Activated naive CD8-positive, alpha-beta T cell treated with anti-CD3 and anti-CD28 coated beads, Interleukin-2, amount 50 U/mL, for 16 hours (primary cell): ENCODE results near the gene SGTA.
"Not testable (repeated sequence)": the region's sequence is repeated elsewhere in the genome, so short reads cannot be mapped to it uniquely, and the experiment has no call there.

Experiments used
- DNase-seq: peaks from one replicate; pipeline ENCODE4 v3.0.0-alpha.2; 2020; ENCODE audit warnings: low read depth, low spot score

The SGTA gene

GRCh38 chr19:2795827-2796658 is 13.0 kb upstream of the SGTA start:
- no peak for DNase-seq

DNA sequence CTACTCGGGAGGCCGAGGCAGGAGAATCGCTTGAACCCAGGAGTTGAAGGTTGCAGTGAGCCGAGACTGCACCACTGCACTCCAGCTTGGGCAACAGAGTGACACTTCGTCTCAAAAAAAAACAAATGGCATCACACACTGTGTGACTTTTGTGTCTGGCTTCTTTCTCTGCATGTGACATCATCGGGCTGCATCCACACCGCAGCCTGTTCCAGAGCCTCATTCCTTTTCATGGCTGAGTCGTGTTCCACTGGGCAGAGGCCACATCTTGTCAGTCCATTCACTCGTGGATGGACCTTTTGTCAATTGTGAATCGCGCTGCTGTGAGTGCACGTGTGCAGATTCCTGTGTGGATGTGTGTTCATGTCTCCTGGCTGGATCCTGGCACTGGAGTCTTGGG is 10.5 kb upstream of the SGTA start:
- no peak for DNase-seq

DNA sequence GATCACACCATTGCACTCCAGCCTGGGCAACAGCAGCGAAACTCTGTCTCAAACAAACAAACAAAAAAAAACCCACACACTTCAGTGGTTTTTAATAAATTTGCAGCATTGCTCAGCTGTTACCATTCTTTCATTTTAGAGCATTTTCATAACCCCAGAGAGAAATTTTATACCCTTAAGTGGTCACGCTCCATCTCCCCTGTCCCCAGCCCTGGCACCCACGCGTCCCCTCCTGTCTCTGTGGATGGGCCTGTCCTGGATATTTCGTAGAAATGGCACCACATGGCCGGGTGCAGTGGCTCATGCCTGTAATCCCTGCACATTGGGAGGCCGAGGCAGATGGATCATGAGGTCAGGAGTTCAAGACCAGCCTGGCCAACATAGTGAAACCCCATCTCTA is 10.1 kb upstream of the SGTA start:
- no peak for DNase-seq

- DNase-seq = not testable (repeated sequence)
Observed at GRCh38 chr19:2792666-2793065, 9.6 kb upstream of the SGTA start.

- no peak for DNase-seq
Observed at GRCh38 chr19:2791876-2792275, 8.8 kb upstream of the SGTA start.

- no peak for DNase-seq
Observed at GRCh38 chr19:2791440-2791839, 8.4 kb upstream of the SGTA start.

DNA sequence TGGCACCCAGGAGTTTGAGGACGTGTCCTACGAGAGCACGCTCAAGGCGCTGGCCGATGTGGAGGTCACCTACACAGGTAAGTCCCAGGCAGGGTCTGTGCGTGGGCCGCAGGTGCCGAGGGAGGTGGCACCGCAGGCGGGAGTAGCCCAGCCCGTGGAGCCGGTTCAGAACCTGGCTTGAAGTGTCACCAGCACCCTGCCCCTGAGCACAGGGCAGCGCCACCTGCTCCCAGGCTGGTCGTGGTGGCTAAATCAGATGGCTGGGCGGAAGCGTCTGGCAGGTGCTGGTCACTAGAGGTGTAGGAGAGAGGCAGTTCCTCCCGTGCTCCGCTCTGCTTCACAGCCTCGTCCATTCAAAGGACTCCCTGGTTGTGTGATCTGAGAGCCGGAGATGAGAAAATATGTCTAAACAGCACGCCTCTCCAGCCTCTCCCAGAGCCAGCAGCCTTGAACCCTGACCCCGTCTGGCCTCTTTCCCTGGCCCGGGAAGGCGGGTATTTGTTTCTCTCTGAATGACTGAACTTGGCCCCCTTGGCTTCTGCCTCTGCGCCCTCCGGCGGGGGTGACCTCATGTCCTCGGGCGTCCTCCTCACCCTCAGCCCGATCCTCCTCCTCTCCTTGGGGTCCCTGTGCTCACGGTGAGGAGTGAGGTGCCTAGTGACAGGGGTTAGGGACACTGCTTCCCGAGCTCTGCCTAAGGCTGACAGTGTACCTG is 7.6 kb upstream of the SGTA start:
- no peak for DNase-seq

DNA sequence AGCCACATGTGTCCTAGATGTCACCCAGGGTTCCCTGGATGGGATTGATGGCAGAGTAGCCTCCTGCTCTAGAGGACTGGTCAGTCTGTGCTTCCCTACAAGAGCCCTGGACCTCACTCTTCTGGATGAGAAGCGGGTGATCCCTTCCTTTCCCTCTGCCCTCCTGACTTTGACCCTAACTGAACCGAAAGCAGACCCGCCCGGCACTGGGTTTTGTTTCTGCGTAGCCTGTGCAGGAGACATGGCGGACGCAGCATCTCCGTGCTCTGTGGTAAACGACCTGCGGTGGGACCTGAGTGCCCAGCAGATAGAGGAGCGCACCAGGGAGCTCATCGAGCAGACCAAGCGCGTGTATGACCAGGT is 7.1 kb upstream of the SGTA start:
- DNase-seq = no peak

GRCh38 chr19:2788237-2788636 is 5.2 kb upstream of the SGTA start:
- DNase-seq = no peak

- DNase-seq = no peak
Observed at GRCh38 chr19:2787115-2787514, 4.0 kb upstream of the SGTA start.

DNA sequence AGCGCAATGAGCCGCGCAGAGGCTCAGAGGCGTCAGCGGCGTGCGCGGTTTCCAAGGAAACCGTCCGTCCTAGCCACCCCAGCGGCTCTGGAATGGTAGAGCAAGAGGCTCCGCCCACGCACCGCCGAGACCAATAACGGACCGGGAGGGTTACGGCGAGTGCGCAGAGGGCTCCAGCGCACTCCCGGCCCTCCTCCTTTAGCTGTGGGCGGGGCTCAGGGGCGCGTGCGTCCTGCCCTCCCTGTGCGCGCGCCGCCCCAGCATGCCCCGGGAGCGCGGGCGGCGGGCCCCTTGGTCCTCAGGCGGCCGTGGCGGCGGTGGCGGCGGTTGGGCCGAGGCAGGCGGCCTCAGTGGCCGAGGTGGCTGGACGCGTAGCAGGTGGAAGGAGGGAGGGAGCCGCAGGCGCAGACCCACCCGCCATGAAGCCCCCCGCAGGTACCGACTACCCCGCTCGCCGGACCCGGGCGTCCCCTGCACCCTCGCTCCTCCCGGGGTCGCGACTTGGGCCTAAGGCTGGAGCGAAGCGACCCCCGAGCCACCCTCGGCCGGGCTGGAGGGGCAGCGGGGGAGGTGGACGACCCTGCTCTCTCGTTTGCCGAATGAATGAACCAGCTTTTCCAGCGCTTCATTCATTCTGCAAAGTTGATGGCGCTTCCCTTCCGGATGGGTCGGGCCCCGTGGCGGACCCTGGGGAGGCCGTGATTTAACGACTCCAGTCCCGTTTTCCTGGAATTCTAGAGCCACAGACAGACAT is 2.3 kb upstream of the SGTA start, which contains the start of gene THOP1:
Gene THOP1, plus strand, starts transcription at position 260 of the 754 bp plus-strand sequence. Its CDS starts 160 bp downstream, at position 420.
- peak; percentile 99 for DNase-seq

- DNase-seq = no peak
Observed at GRCh38 chr19:2783781-2784145, 690 bp upstream of the SGTA start.

- no peak for DNase-seq
Observed at GRCh38 chr19:2782329-2782935, 641 bp downstream of the SGTA start.

DNA sequence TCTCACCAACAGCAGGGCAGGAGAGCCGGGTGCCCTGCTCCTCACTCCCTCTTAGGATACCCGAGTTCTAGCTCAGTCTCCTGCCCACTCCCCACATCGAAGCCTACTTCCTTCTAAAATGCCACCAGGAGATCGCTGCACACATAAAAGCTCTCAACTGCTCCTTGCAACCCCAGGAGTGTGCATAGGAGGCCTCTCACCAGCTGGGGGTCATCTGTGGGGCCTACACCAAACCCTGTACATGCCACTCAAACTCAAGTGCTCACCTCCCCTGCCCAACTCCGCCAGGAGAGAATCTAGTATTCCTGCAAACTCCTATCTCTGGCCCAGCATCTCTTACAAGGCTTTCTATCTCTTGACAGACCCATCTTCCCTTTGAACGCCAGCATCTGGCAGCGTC is 2.8 kb downstream of the SGTA start:
- no peak for DNase-seq

DNA sequence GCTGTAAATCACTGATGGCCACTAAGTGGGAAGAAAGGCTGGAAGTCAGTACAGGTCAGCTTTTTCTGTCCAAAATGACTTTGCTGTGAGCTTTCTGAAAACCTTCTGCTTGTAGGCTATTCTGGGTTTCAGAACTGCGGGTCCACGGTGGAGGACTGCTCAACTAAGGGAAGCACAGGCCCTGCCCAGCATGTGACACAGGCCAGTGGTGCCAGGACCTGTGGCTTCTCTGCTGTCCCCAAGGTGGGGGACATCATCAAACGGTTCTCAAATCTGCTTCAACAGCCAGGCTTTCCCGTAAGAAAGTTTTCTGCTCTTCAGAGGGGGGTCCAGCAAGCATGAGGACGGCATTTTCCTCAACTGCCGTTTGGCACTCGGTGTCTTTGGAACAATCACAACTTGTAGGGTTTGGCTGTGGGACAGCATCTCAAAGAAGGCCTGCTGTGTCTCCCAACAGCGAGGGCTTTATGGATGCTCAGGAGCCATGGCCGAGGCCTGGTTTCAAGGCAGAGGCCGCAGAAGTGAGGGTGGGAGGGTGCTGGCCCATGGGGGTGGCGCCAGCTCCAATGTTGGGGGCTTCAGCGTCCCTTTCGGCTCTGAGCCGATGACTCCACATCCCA is 3.8 kb downstream of the SGTA start:
- no peak for DNase-seq

- DNase-seq = no peak
Observed at GRCh38 chr19:2777952-2778683, 5.0 kb downstream of the SGTA start.

DNA sequence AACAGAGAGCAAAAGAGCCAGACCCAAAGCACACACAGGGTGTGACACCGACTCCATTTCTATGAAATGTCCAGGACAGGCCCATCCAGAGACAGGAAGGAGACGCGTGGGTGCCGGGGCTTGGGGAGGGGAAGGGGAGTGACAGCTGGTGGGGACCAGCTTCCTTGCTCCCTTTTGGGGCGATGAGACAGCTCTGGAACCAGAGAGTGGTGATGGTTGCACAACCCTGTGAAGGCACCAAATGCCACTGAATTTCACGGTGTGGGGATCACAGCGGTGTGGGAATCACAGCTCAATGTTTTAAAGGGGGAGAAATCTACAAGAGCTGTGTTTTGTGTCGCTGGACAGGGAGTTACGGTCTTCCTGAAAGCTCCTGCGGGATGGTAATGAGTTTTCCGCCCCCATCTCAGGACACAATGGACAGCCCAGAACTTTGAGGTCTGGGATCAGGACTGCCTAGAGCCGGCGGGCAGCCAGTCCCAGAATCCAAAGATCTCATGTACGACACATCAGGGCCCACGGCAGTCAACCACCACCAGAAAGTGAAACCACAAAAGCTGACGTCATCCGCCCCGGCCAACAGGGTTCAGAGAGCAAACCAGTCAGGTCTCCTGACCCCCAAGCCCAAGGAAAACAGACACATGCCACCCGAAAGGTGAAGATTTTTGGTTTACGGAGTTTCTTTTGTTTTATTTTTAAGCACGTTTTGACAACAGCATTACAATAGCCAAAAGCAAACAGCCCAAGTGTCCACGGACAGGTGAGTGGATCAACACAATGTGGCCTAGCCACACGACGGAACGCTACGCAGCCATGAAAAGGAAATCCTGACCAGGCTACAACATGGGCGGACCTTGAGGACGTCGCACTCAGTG is 7.3 kb downstream of the SGTA start:
- peak; percentile 30 for DNase-seq

- no peak for DNase-seq
Observed at GRCh38 chr19:2774953-2775555, 8.0 kb downstream of the SGTA start.

GRCh38 chr19:2774083-2774679 is 8.9 kb downstream of the SGTA start:
- no peak for DNase-seq
